Keratinocyte (primary cell): ENCODE data around the gene POFUT2. TPM values are rescaled to one million over a fixed set of nuclear protein-coding genes. Genes with fewer than 3 reads are reported as not detected.

ENCODE experiments used
- DNase-seq: peaks from one replicate; pipeline ENCODE4 v3.0.0-alpha.2; 2011; ENCODE audit warnings: low read depth, missing footprints, low spot score
- FAIRE-seq: peaks from 2 replicates; lab custom pipeline; 2011; peaks lifted over from hg19 to GRCh38; lab: Jason Lieb, UNC
- H2AFZ ChIP-seq: 2 replicates; pipeline ENCODE4 v1.6.0; 2012; ENCODE audit warnings: low read length, control low read depth, inconsistent platforms; ENCODE audit not compliant: control insufficient read depth
- H3K27ac ChIP-seq: 2 replicates; pipeline ENCODE4 v1.5.1; 2011; ENCODE audit warnings: low read length; ENCODE audit not compliant: control insufficient read depth, insufficient read depth
- H3K27me3 ChIP-seq: 3 replicates; pipeline ENCODE4 v1.6.0; 2011; ENCODE audit warnings: low read length; ENCODE audit not compliant: control insufficient read depth, insufficient read depth; ENCODE audit errors: extremely low read depth
- H3K36me3 ChIP-seq, 2 experiments: 2 replicates in 1 of 2; 3 replicates in 1 of 2; pipeline ENCODE4 v1.5.1; 2011; ENCODE audit warnings: low read length in 2 of 2, mild to moderate bottlenecking in 1 of 2; ENCODE audit not compliant: control insufficient read depth in 2 of 2, insufficient read depth in 2 of 2; ENCODE audit errors: extremely low read depth in 1 of 2
- H3K4me1 ChIP-seq: 3 replicates; pipeline ENCODE4 v1.5.1; 2011; ENCODE audit warnings: low read length; ENCODE audit not compliant: control insufficient read depth, insufficient read depth; ENCODE audit errors: extremely low read depth
- H3K4me2 ChIP-seq: 3 replicates; pipeline ENCODE4 v1.6.0; 2011; ENCODE audit warnings: low read depth, low read length; ENCODE audit not compliant: control insufficient read depth, insufficient read depth; ENCODE audit errors: extremely low read depth
- H3K4me3 ChIP-seq, 3 experiments: fragments of 200-600 bp in 1 of 3; sonication (generic) in 1 of 3; 2 replicates in 2 of 3; 3 replicates in 1 of 3; pipeline ENCODE4 v1.5.1; 2011 to 2016; ENCODE audit warnings: low read length in 3 of 3, mild to moderate bottlenecking in 3 of 3, control low read depth in 2 of 3, inconsistent platforms in 1 of 3, low read depth in 1 of 3, mixed read lengths in 1 of 3, mixed run types in 1 of 3, moderate library complexity in 1 of 3; ENCODE audit not compliant: control insufficient read depth in 2 of 3, insufficient read depth in 2 of 3; ENCODE audit errors: extremely low read depth in 1 of 3
- H3K79me2 ChIP-seq: 2 replicates; pipeline ENCODE4 v1.6.0; 2012; ENCODE audit warnings: low read length; ENCODE audit not compliant: control insufficient read depth, insufficient read depth
- H3K9ac ChIP-seq: 3 replicates; pipeline ENCODE4 v1.6.0; 2011; ENCODE audit warnings: low read length; ENCODE audit not compliant: control insufficient read depth, insufficient read depth; ENCODE audit errors: extremely low read depth
- H3K9me1 ChIP-seq: 3 replicates; pipeline ENCODE4 v1.6.0; 2011; ENCODE audit warnings: low read length; ENCODE audit not compliant: control insufficient read depth, insufficient read depth; ENCODE audit errors: extremely low read depth
- H3K9me3 ChIP-seq: 2 replicates; pipeline ENCODE4 v1.5.1; 2012; ENCODE audit warnings: low read depth, low read length; ENCODE audit not compliant: control insufficient read depth
- H4K20me1 ChIP-seq: 3 replicates; pipeline ENCODE4 v1.6.0; 2011; ENCODE audit warnings: low read length; ENCODE audit not compliant: control insufficient read depth, insufficient read depth; ENCODE audit errors: extremely low read depth
- EZH2 ChIP-seq: IDR thresholded peaks from one replicate; pipeline ENCODE4 v1.6.1; 2012; ENCODE audit warnings: inconsistent platforms, mild to moderate bottlenecking, low read length, moderate library complexity
- dilution Hi-C: fragments of 300-500 bp; cut with MboI; formaldehyde crosslinking; loops from one replicate; pipeline ENCODE4 v1.7.0; 2020; ENCODE audit warnings: low sequenced_read_pairs; ENCODE audit not compliant: extremely low pct_ligation_motif_present
- polyA plus RNA-seq, 5 experiments: library from polyadenylated mRNA; depleted of rRNA in 3 of 5; stranded (reverse) in 3 of 5; stranded (forward) in 1 of 5; unstranded in 1 of 5; fragments of >200 nt; gene quantifications; 1 replicate in 1 of 5; 2 replicates in 3 of 5; 3 replicates in 1 of 5; pipeline versions ENCODE4 v1.2.1 to v1.2.3, GENCODE V29; 2011 to 2012; ENCODE audit warnings: missing spikeins in 2 of 5, low read depth in 1 of 5, low replicate concordance in 1 of 5
- TF ChIP-seq, protein P1 (sequence below), 3 experiments: IDR thresholded peaks in 1 of 3; conservative IDR thresholded peaks in 1 of 3; optimal IDR thresholded peaks in 1 of 3; 2 replicates in 2 of 3; 3 replicates in 1 of 3; pipeline versions ENCODE3 to v1.5.1; 2011; ENCODE audit warnings: low read length in 3 of 3, mild to moderate bottlenecking in 3 of 3, moderate library complexity in 2 of 3, control low read depth in 1 of 3, inconsistent platforms in 1 of 3; ENCODE audit not compliant: insufficient read depth in 2 of 3; ENCODE audit errors: extremely low read depth in 1 of 3

Gene POFUT2
- polyA plus RNA-seq, 1 donor (not counting 4 experiments of a cell fraction or from before 2014, with no cell fraction given), result 8.8 TPM

DNA sequence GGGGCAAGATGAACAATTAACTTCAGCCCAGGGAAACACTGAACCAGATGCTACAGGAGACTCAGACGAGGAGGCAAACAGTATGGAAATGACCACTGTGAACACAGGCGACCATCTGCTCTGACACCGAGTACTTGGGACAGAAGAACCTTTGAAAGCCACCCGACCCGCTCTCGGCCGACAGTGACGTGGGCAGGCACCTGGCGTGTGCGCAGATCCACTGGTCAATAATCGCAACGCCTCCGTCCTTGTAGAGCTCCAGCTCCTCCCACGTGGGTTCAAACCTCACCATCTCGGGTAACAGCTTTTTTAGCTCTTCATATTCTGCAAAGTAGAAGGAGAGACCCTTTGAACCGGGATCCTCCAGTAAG is 20.3 kb downstream of the POFUT2 start:
- no peak for DNase-seq

DNA sequence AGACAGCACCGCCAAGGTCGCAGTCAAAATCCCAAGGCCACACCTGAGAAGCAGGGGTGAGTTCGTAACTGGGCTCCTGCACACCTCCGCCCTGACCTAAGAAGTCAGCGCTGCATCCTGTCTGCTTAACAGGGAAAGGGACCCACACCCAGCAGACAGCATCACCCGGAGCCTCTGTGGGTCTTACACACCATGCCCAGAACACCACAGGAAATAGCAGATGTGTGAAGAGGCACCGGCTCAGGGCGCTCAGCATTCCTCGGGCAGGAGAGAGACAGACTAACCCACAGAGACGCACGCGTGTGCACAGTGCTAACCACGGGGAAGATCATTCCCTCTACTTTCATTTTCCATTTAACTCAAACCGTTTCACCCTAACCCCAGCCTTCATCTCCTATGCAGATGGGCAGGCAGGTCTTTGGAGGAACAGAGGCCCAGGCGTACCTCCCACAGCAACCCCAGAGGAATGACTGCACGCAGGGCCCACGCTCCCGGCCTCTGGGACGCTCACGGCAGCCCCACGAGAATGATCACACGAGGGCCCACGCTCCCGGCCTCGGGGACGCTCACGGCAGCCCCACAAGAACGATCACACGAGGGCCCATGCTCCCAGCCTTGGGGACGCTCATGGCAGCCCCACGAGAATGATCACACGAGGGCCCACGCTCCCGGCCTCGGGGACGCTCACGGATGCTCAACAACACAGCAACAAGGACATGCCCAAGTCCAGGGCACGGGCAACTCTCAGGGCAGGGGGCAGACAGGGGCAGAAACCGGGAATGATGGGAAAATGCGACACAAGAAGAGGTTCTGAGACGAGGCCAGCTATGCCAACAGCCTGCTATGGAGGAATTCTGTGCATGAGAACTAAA is 20.9 kb downstream of the POFUT2 start:
- Histone ChIP-seq H3K9me1 (no peaks in the 10 kb centered on the region), H3K36me3 (peaks cover 12 to 30% of the 10 kb centered on the region in 2 experiments), H2AFZ (no peak overlapping the region), H3K9ac (no peak overlapping the region), H3K27ac (no peak overlapping the region), H3K4me1 (no peaks in the 10 kb centered on the region), H3K4me2 (no peak overlapping the region), H3K4me3 (no peak overlapping the region), H3K79me2 (no peaks in the 10 kb centered on the region), H3K9me3 (no peaks in the 10 kb centered on the region), H4K20me1 (no peaks in the 10 kb centered on the region), H3K27me3 (no peaks in the 10 kb centered on the region)
- dilution Hi-C loops, result no loop called here
- DNase-seq (no peak), FAIRE-seq (no peak)
- TF ChIP-seq EZH2, result no peak
- TF ChIP-seq, protein P1, sequence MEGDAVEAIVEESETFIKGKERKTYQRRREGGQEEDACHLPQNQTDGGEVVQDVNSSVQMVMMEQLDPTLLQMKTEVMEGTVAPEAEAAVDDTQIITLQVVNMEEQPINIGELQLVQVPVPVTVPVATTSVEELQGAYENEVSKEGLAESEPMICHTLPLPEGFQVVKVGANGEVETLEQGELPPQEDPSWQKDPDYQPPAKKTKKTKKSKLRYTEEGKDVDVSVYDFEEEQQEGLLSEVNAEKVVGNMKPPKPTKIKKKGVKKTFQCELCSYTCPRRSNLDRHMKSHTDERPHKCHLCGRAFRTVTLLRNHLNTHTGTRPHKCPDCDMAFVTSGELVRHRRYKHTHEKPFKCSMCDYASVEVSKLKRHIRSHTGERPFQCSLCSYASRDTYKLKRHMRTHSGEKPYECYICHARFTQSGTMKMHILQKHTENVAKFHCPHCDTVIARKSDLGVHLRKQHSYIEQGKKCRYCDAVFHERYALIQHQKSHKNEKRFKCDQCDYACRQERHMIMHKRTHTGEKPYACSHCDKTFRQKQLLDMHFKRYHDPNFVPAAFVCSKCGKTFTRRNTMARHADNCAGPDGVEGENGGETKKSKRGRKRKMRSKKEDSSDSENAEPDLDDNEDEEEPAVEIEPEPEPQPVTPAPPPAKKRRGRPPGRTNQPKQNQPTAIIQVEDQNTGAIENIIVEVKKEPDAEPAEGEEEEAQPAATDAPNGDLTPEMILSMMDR (optimal IDR thresholded peaks at IDR 0.05 in 1 of 3, IDR thresholded peaks at IDR 0.05 in 1 of 3, conservative IDR thresholded peaks at IDR 0.05 in 1 of 3; ENCODE audit: extremely low read depth in 1 of 3, insufficient read depth in 2 of 3, low read length in 3 of 3), result no peak

More for the DNA sequence above, 20.3 kb downstream of the POFUT2 start:
- Histone ChIP-seq H3K9me3 (no peaks in the 10 kb centered on the region), H3K79me2 (no peaks in the 10 kb centered on the region), H3K4me2 (no peak overlapping the region), H3K27me3 (no peaks in the 10 kb centered on the region), H3K9ac (no peak overlapping the region), H3K4me1 (no peaks in the 10 kb centered on the region), H3K4me3 (no peak overlapping the region), H2AFZ (no peak overlapping the region), H3K9me1 (no peaks in the 10 kb centered on the region), H3K27ac (no peak overlapping the region), H4K20me1 (no peaks in the 10 kb centered on the region), H3K36me3 (peaks cover 12 to 30% of the 10 kb centered on the region in 2 experiments)
- dilution Hi-C loops, result no loop called here
- TF ChIP-seq, protein P1 (optimal IDR thresholded peaks at IDR 0.05 in 1 of 3, IDR thresholded peaks at IDR 0.05 in 1 of 3, conservative IDR thresholded peaks at IDR 0.05 in 1 of 3; ENCODE audit: extremely low read depth in 1 of 3, insufficient read depth in 2 of 3, low read length in 3 of 3), result no peak
- TF ChIP-seq EZH2, result no peak
- FAIRE-seq, result no peak
